ENCODE data around the gene CDHR2. TPM values are rescaled to one million over a fixed set of nuclear protein-coding genes. Genes with fewer than 3 reads are reported as not detected.

Gene CDHR2
- total and polyA plus RNA-seq, 2 of the 13 experiments (the other 11 are each of a cell fraction or from before 2014, with no cell fraction given), result 17.9 to 20.9 TPM

DNA sequence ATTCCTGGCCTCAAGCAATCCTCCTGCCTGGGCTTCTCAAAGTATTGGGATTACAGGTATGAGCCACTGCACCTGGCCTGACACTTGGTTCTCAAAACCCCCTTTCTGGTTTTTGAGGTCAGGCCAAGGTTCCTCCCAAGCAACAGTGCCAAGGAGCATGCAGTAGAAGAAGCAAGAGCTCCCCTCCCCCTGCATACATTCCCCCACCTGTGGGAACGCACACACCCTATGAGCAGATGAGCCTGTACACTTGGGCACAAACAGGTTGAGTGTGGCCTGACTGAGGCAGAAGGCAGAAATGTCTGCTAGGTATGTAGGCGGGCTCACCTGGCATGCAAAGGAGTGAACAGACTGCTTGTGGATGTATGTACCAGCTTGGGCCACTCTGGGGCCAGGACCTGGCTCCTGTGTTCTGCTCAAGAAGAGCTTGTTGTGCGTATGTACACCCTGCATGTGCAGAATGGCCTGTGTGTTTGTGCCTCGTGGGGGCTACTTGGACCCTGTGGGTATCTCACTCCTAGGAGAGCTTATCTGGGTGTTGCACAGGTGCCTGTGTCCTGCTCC, 59.1 kb downstream of the CDHR2 start (continued):
- TF ChIP-seq, protein P1, sequence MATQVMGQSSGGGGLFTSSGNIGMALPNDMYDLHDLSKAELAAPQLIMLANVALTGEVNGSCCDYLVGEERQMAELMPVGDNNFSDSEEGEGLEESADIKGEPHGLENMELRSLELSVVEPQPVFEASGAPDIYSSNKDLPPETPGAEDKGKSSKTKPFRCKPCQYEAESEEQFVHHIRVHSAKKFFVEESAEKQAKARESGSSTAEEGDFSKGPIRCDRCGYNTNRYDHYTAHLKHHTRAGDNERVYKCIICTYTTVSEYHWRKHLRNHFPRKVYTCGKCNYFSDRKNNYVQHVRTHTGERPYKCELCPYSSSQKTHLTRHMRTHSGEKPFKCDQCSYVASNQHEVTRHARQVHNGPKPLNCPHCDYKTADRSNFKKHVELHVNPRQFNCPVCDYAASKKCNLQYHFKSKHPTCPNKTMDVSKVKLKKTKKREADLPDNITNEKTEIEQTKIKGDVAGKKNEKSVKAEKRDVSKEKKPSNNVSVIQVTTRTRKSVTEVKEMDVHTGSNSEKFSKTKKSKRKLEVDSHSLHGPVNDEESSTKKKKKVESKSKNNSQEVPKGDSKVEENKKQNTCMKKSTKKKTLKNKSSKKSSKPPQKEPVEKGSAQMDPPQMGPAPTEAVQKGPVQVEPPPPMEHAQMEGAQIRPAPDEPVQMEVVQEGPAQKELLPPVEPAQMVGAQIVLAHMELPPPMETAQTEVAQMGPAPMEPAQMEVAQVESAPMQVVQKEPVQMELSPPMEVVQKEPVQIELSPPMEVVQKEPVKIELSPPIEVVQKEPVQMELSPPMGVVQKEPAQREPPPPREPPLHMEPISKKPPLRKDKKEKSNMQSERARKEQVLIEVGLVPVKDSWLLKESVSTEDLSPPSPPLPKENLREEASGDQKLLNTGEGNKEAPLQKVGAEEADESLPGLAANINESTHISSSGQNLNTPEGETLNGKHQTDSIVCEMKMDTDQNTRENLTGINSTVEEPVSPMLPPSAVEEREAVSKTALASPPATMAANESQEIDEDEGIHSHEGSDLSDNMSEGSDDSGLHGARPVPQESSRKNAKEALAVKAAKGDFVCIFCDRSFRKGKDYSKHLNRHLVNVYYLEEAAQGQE (IDR thresholded peaks at IDR 0.05; ENCODE audit: borderline replicate concordance in 1 of 2, low read depth in 1 of 2, low read length in 2 of 2), result no peak
- TF ChIP-seq, protein P2, sequence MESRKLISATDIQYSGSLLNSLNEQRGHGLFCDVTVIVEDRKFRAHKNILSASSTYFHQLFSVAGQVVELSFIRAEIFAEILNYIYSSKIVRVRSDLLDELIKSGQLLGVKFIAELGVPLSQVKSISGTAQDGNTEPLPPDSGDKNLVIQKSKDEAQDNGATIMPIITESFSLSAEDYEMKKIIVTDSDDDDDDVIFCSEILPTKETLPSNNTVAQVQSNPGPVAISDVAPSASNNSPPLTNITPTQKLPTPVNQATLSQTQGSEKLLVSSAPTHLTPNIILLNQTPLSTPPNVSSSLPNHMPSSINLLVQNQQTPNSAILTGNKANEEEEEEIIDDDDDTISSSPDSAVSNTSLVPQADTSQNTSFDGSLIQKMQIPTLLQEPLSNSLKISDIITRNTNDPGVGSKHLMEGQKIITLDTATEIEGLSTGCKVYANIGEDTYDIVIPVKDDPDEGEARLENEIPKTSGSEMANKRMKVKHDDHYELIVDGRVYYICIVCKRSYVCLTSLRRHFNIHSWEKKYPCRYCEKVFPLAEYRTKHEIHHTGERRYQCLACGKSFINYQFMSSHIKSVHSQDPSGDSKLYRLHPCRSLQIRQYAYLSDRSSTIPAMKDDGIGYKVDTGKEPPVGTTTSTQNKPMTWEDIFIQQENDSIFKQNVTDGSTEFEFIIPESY (CRISPR knock-in tag; IDR thresholded peaks at IDR 0.05), result no peak
- TF ChIP-seq ZC3H13 (CRISPR knock-in tag; IDR thresholded peaks at IDR 0.05), result no peak
- TF ChIP-seq FOXO1 (CRISPR knock-in tag; IDR thresholded peaks at IDR 0.05), result no peak
- TF ChIP-seq, protein P3, sequence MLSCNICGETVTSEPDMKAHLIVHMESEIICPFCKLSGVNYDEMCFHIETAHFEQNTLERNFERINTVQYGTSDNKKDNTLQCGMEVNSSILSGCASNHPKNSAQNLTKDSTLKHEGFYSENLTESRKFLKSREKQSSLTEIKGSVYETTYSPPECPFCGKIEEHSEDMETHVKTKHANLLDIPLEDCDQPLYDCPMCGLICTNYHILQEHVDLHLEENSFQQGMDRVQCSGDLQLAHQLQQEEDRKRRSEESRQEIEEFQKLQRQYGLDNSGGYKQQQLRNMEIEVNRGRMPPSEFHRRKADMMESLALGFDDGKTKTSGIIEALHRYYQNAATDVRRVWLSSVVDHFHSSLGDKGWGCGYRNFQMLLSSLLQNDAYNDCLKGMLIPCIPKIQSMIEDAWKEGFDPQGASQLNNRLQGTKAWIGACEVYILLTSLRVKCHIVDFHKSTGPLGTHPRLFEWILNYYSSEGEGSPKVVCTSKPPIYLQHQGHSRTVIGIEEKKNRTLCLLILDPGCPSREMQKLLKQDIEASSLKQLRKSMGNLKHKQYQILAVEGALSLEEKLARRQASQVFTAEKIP (CRISPR knock-in tag; IDR thresholded peaks at IDR 0.05; ENCODE audit: borderline replicate concordance), result no peak
- TF ChIP-seq ZNF780A (CRISPR knock-in tag; IDR thresholded peaks at IDR 0.05), result no peak
- TF ChIP-seq U2AF2 (IDR thresholded peaks at IDR 0.05; ENCODE audit: low read depth, low read length), result no peak
- no peak for TF ChIP-seq FOXK2 (IDR thresholded peaks at IDR 0.05)

Data from HepG2 (cell line).